Naive thymus-derived CD4-positive, alpha-beta T cell (primary cell): ENCODE results near the gene CX3CR1. TPM values are rescaled to one million over a fixed set of nuclear protein-coding genes. Genes with fewer than 3 reads are reported as not detected.

Experiments
- ATAC-seq: fragments of 150-1000 bp; cut with Tn5 transposase; 2 replicates; pipeline ENCODE4 v1.10.0; 2021; ENCODE audit warnings: mild to moderate bottlenecking, moderate library complexity
- CTCF ChIA-PET: fragments of 350-600 bp; sonication (Branson Sonifier 250); formaldehyde crosslinking; loops from one replicate; lab custom pipeline; 2021; ENCODE audit warnings: antibody characterized with exemption; lab: Charles Lee
- POLR2A ChIA-PET: fragments of 350-600 bp; sonication (Branson Sonifier 250); formaldehyde crosslinking; loops from one replicate; lab custom pipeline; 2021; ENCODE audit warnings: antibody characterized with exemption, inconsistent platforms; lab: Charles Lee
- DNase-seq, 9 donors: peaks; one replicate each; pipeline versions ENCODE4 v3.0.0 to v3.0.0-alpha.2; 2020 to 2022; ENCODE audit warnings: mixed read lengths in 1 of 9
- H3K27ac ChIP-seq: one replicate; pipeline ENCODE4 v1.7.0; 2013; ENCODE audit warnings: mild to moderate bottlenecking, low read depth, low read length, moderate library complexity
- H3K27me3 ChIP-seq, 2 donors: one replicate each; pipeline ENCODE4 v1.7.0; 2013; ENCODE audit warnings: low read length in 2 of 2, mild to moderate bottlenecking in 2 of 2, moderate library complexity in 2 of 2; ENCODE audit not compliant: control insufficient read depth in 2 of 2, insufficient read depth in 2 of 2
- H3K36me3 ChIP-seq, 3 experiments: 1 replicate in 2 of 3; 2 replicates in 1 of 3; pipeline ENCODE4 v1.7.0; 2013; ENCODE audit warnings: low read length in 3 of 3, mild to moderate bottlenecking in 3 of 3, moderate library complexity in 1 of 3; ENCODE audit not compliant: insufficient read depth in 3 of 3, control insufficient read depth in 2 of 3
- H3K4me1 ChIP-seq, 2 donors: one replicate each; pipeline ENCODE4 v1.7.0; 2013; ENCODE audit warnings: low read length in 2 of 2, mild to moderate bottlenecking in 2 of 2, moderate library complexity in 1 of 2; ENCODE audit not compliant: control insufficient read depth in 2 of 2, insufficient read depth in 2 of 2
- H3K4me3 ChIP-seq: 2 replicates; pipeline ENCODE4 v1.7.0; 2013; ENCODE audit warnings: mild to moderate bottlenecking, low read length
- H3K9me3 ChIP-seq, 3 experiments: 1 replicate in 2 of 3; 2 replicates in 1 of 3; pipeline ENCODE4 v1.7.0; 2013; ENCODE audit warnings: low read length in 3 of 3; ENCODE audit not compliant: control insufficient read depth in 2 of 3
- H3K27ac Mint-ChIP-seq, 9 donors: one replicate each; pipeline ENCODE4 v1.8.0; 2020 to 2022; ENCODE audit warnings: mixed read lengths in 9 of 9, mild to moderate bottlenecking in 8 of 9, moderate library complexity in 5 of 9, inconsistent platforms in 2 of 9
- H3K27me3 Mint-ChIP-seq, 5 donors: one replicate each; pipeline ENCODE4 v1.8.0; 2021 to 2022; ENCODE audit warnings: mixed read lengths in 5 of 5, mild to moderate bottlenecking in 1 of 5
- H3K36me3 Mint-ChIP-seq, 5 donors: one replicate each; pipeline ENCODE4 v1.8.0; 2020 to 2022; ENCODE audit warnings: mixed read lengths in 5 of 5, mild to moderate bottlenecking in 3 of 5, inconsistent platforms in 1 of 5
- H3K4me1 Mint-ChIP-seq, 7 donors: one replicate each; pipeline ENCODE4 v1.8.0; 2020 to 2022; ENCODE audit warnings: mixed read lengths in 7 of 7, mild to moderate bottlenecking in 3 of 7, inconsistent platforms in 1 of 7
- H3K4me3 Mint-ChIP-seq, 10 donors: one replicate each; pipeline ENCODE4 v1.8.0; 2020 to 2022; ENCODE audit warnings: mild to moderate bottlenecking in 10 of 10, mixed read lengths in 10 of 10, moderate library complexity in 6 of 10, inconsistent platforms in 2 of 10
- H3K9me3 Mint-ChIP-seq, 11 donors: one replicate each; pipeline ENCODE4 v1.8.0; 2020 to 2022; ENCODE audit warnings: mixed read lengths in 11 of 11, mild to moderate bottlenecking in 4 of 11, inconsistent platforms in 1 of 11, moderate library complexity in 1 of 11
- intact Hi-C, 2 donors: fragments of 100-400 bp; cut with micrococcal nuclease; formaldehyde crosslinking; loops; one replicate each; pipeline ENCODE4 v1.15.1; 2023
- polyA plus RNA-seq, 2 donors: library from polyadenylated mRNA; unstranded; fragments of 300-500 nt; fragmentation: Illumina TruSeq; gene quantifications; one replicate each; pipeline ENCODE4 v1.2.3, GENCODE V29; 2021
- total RNA-seq, 6 experiments: library from RNA in 5 of 6; stranded (reverse) in 5 of 6; gene quantifications; 1 replicate in 5 of 6; 2 replicates in 1 of 6; pipeline ENCODE4 v1.2.3 and lab custom pipeline; 2021 to 2026

CX3CR1 gene
- total and polyA plus RNA-seq, 7 experiments from 2014 or later: 0.54 to 66.6 (median 1.1) TPM

DNA sequence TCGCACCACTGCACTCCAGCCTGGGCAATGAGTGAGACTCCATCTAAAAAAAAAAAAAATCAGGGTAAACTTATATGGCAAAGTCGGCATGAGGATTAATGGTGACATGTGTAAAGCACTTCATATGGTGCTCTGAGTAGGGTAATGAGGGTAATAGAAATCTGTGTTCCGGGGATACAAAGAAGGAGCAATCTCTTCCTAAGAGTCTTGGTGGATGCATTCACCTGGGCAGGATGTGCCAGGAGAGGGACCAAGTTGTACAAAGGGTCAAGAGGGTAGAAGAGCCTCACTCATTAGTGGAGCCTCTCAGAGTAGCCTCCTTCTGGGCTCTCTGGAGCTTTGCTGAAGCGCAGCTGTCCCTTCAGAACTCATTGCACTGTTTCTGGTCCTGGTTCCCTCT, 9.3 kb upstream of the CX3CR1 start:
- Histone ChIP-seq H3K4me1 (peaks cover 0 to 5% of the 10 kb centered on the region in 2 donors), H3K36me3 (no peaks in the 10 kb centered on the region), H3K9me3 (no peaks in the 10 kb centered on the region), H3K4me3 (no peak overlapping the region), H3K27ac (no peak overlapping the region), H3K27me3 (no peaks in the 10 kb centered on the region)
- H3K27ac Mint-ChIP-seq: peak overlapping the region in 1 of 9 donors; percentile 40
- POLR2A ChIA-PET: no interaction called here
- DNase-seq (no peak), ATAC-seq (no peak)
- no peaks in the 10 kb centered on the region for H3K9me3 Mint-ChIP-seq
- peaks cover 7 to 63% (median 24%) of the 10 kb centered on the region in 7 donors for H3K4me1 Mint-ChIP-seq
- intact Hi-C loops: loop anchor here (2.0 to 5.0 kb wide), 3 partner anchors 28 to 792 kb away; partner anchors contain the start of gene EXOG (in 1 of the 2)
- H3K4me3 Mint-ChIP-seq: no peak overlapping the region
- CTCF ChIA-PET: interaction anchor here (0.7 to 8.3 kb wide), 20 partner anchors 12 to 768 kb away, joined by 3 to 191 read pairs (median 6); partner anchors contain the start of gene XIRP1
- H3K27me3 Mint-ChIP-seq: no peaks in the 10 kb centered on the region
- H3K36me3 Mint-ChIP-seq: no peaks in the 10 kb centered on the region

DNA sequence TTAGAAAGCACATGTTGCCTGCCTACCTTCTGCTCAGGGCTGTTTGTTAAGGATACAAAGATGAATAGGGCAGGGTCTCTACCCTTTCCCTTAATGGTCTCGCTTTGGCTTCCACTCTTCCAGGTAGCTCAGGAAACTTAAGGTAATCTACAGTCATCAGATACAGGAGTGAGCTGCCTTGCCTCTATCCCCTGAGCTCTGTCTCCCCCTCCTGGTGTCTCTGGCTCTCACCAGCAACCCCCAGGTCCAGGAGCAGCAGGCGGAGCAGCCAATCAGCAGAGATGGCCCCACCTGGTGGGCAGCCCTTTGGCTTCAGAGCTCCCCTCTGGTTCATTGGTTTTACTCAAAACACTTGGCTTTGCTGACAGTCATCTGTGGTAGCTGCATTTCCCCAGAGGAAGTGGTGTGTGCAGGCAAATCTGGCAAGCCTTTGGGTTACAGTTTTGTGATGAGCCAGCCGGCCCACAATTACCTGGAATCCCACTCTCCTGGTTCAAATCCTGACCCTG, 8.5 kb upstream of the CX3CR1 start:
- DNase-seq (peak; percentile 49 to 77 (median 71)), ATAC-seq (peak; percentile 97)
- Histone ChIP-seq H3K27ac (no peak overlapping the region), H3K4me1 (peaks cover 0 to 4% of the 10 kb centered on the region in 2 donors), H3K36me3 (no peaks in the 10 kb centered on the region), H3K9me3 (no peaks in the 10 kb centered on the region), H3K4me3 (no peak overlapping the region), H3K27me3 (no peaks in the 10 kb centered on the region)
- H3K4me3 Mint-ChIP-seq: peak overlapping the region in 1 of 10 donors; percentile 3
- H3K9me3 Mint-ChIP-seq: no peaks in the 10 kb centered on the region
- H3K36me3 Mint-ChIP-seq: no peaks in the 10 kb centered on the region
- intact Hi-C loops: loop anchor here (1.0 to 5.0 kb wide), 11 partner anchors 20 to 791 kb away; partner anchors contain the start of gene EXOG (in 1 of the 2)
- H3K27ac Mint-ChIP-seq: peak overlapping the region in 2 of 9 donors; percentile 7 to 66
- ChIA-PET POLR2A (interaction anchor here (0.9 to 1.6 kb wide), 2 partner anchors 99 to 161 kb away, joined by 4 to 12 read pairs; no protein-coding TSS in a partner anchor), CTCF (interaction anchor here (0.6 to 8.3 kb wide), 27 partner anchors 11 to 767 kb away, joined by 3 to 191 read pairs (median 5); partner anchors contain the start of gene XIRP1)
- no peaks in the 10 kb centered on the region for H3K27me3 Mint-ChIP-seq
- H3K4me1 Mint-ChIP-seq: peaks cover 7 to 62% (median 17%) of the 10 kb centered on the region in 7 donors

DNA sequence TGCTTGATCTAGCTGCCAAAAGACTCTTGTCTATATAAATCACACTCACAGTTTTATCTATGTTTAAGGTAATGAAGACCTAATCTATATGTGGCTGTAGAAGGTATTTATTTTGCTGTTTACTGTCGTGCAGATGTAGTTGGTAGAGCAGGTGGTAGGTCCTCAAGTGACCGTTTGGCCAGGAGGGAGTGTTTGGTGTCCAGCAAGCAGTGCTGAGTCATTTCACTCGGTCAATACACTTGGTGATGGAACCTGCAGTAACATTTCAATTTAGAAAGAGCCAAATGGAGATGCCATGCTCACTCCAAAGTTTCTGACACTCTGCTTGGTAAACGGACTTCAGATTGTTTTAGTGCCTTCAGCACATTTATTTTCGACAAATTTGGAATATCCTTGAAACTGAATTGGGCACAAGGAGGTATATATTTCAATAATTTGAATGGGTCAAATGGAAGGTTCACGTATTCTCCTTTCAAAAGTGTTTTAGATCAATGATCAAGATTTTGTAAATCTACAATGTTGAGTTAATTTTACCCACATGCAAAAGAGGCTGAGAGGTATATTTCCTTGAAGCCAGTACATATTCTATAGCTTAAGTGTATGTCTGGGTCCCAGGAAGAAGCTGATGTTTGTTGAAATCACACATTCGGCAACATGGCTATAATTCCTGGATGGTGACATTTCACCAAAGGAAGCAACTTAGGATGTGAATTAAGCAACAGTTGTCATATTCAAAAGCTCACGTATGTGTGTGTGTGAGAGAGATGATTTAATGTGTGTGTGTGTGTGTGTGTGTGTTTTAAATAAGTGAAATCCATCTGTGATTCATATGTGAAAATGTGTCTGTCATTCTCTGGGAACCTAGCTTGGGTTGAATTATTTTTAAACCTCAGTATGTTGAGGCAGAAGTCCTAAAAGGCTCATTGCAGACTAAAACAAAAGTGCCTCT, 7.7 kb upstream of the CX3CR1 start:
- POLR2A ChIA-PET: interaction anchor here (0.9 to 1.6 kb wide), 2 partner anchors 98 to 161 kb away, joined by 4 to 12 read pairs; no protein-coding TSS in a partner anchor
- DNase-seq (no peak), ATAC-seq (no peak)
- H3K9me3 ChIP-seq: no peaks in the 10 kb centered on the region
- intact Hi-C loops: loop anchor here (1.0 to 5.0 kb wide), 11 partner anchors 19 to 790 kb away; partner anchors contain the start of gene EXOG (in 1 of the 2)
- Mint-ChIP-seq H3K27me3 (no peaks in the 10 kb centered on the region), H3K4me3 (no peak overlapping the region), H3K4me1 (peaks cover 7 to 63% (median 17%) of the 10 kb centered on the region in 7 donors), H3K27ac (peak overlapping the region in 2 of 9 donors; percentile 39 to 66), H3K9me3 (no peaks in the 10 kb centered on the region), H3K36me3 (no peaks in the 10 kb centered on the region)
- peaks cover 0 to 4% of the 10 kb centered on the region in 2 donors for H3K4me1 ChIP-seq
- no peak overlapping the region for H3K27ac ChIP-seq
- no peaks in the 10 kb centered on the region for H3K27me3 ChIP-seq
- no peak overlapping the region for H3K4me3 ChIP-seq
- CTCF ChIA-PET: interaction anchor here (0.6 to 8.3 kb wide), 27 partner anchors 11 to 807 kb away, joined by 3 to 191 read pairs (median 5); partner anchors contain the start of gene XIRP1
- H3K36me3 ChIP-seq: no peaks in the 10 kb centered on the region

DNA sequence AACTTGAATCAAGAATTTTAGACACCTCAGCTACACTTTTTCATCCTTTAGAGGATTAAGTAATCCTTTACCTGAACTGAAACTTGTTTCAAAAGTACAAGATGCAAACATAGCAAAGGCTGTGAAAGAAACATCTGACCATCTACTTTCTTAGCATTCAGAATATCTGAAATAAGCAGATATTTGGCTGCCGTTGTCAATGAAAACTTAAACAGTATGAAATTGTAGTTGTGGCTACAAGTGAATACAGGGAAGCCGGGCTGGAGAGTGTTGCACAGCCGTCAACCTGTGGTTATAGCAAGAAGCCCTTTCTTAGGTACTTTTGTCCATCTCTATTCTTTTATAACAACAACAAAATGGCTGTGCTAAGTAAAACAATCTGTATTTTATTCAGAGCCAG, 6.9 kb upstream of the CX3CR1 start:
- ChIA-PET CTCF (interaction anchor here (0.7 to 8.3 kb wide), 8 partner anchors 95 to 806 kb away, joined by 3 to 191 read pairs (median 6); partner anchors contain the start of gene XIRP1), POLR2A (no interaction called here)
- peak overlapping the region in 1 of 9 donors; percentile 39 for H3K27ac Mint-ChIP-seq
- H3K36me3 ChIP-seq: no peaks in the 10 kb centered on the region
- H3K27ac ChIP-seq: no peak overlapping the region
- no peaks in the 10 kb centered on the region for H3K36me3 Mint-ChIP-seq
- H3K27me3 Mint-ChIP-seq: no peaks in the 10 kb centered on the region
- H3K4me3 Mint-ChIP-seq: no peak overlapping the region
- no peaks in the 10 kb centered on the region for H3K9me3 ChIP-seq
- H3K9me3 Mint-ChIP-seq: no peaks in the 10 kb centered on the region
- DNase-seq (no peak), ATAC-seq (no peak)
- H3K27me3 ChIP-seq: no peaks in the 10 kb centered on the region
- H3K4me1 Mint-ChIP-seq: peaks cover 6 to 63% (median 16%) of the 10 kb centered on the region in 7 donors
- H3K4me1 ChIP-seq: peaks cover 0 to under 1% of the 10 kb centered on the region in 2 donors
- H3K4me3 ChIP-seq: no peak overlapping the region
- intact Hi-C loops: loop anchor here in 1 of 2 donors (5.0 kb wide), 1 partner anchor 789 kb away; the partner anchor contains the start of gene EXOG

DNA sequence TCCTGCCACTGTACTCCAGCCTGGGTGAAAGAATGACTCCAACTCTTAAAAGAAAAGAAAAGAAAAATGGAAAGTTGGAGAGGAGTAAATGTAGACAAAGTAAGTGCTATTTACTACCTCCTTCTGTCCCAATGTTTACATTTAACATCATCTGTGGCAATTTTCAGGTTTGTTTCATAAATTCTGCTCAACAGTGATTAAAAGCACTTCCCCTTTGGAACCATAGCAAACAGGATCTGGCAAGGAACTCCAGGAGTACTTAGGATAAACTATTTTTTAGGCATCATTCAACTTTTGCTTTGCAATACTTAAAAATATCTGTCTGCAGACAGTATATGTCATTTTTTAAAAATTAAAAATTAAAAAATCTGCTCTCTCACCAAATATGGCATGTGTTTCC, 5.5 kb upstream of the CX3CR1 start:
- peaks cover 0 to 9% of the 10 kb centered on the region in 2 donors for H3K4me1 ChIP-seq
- no peak overlapping the region for H3K27ac ChIP-seq
- no peaks in the 10 kb centered on the region for H3K27me3 ChIP-seq
- peaks cover 6 to 61% (median 12%) of the 10 kb centered on the region in 7 donors for H3K4me1 Mint-ChIP-seq
- ATAC-seq (no peak), DNase-seq (no peak)
- no peaks in the 10 kb centered on the region for H3K9me3 ChIP-seq
- H3K36me3 ChIP-seq: no peaks in the 10 kb centered on the region
- intact Hi-C loops: loop anchor here in 1 of 2 donors (5.0 kb wide), 1 partner anchor 788 kb away; the partner anchor contains the start of gene EXOG
- ChIA-PET CTCF (interaction anchor here (1.2 to 8.3 kb wide), 3 partner anchors 94 to 179 kb away, joined by 3 to 191 read pairs (median 45); partner anchors contain the start of gene XIRP1), POLR2A (no interaction called here)
- H3K4me3 ChIP-seq: no peak overlapping the region
- H3K9me3 Mint-ChIP-seq: no peaks in the 10 kb centered on the region
- H3K27ac Mint-ChIP-seq: no peak overlapping the region
- H3K36me3 Mint-ChIP-seq: no peaks in the 10 kb centered on the region
- H3K27me3 Mint-ChIP-seq: no peaks in the 10 kb centered on the region
- H3K4me3 Mint-ChIP-seq: no peak overlapping the region

DNA sequence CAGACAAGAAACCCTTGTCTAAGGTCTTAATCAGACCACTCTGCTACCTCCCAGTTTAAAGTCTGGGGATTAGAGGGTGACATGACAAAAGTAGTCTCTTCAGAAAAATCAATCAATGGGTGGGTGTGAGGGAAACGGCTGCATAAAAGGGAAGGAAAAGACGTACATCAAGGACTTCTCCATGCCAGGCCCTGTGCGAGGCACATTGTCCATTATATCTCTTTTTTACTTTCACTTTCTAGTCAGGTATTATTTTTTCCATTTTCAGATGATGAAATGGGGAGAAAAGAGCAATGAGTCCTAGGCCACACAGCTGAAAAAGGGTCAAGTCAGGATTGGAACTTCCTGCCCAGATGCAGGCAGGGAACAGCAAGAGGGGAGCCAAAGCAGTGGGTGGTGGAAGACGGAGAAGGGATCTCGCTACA, 4.6 kb upstream of the CX3CR1 start:
- peaks cover 0 to 9% of the 10 kb centered on the region in 2 donors for H3K4me1 ChIP-seq
- H3K9me3 ChIP-seq: no peaks in the 10 kb centered on the region
- Mint-ChIP-seq H3K27ac (peak overlapping the region in 6 of 9 donors; percentile 4 to 77 (median 46)), H3K4me1 (peaks cover 6 to 62% (median 12%) of the 10 kb centered on the region in 7 donors), H3K27me3 (peaks cover 0 to 4% (median 0%) of the 10 kb centered on the region in 5 donors), H3K4me3 (peak overlapping the region in 3 of 10 donors; percentile 8 to 63 (median 15)), H3K36me3 (no peaks in the 10 kb centered on the region), H3K9me3 (no peaks in the 10 kb centered on the region)
- ChIA-PET POLR2A (no interaction called here), CTCF (no interaction called here)
- H3K27me3 ChIP-seq: no peaks in the 10 kb centered on the region
- no peak overlapping the region for H3K4me3 ChIP-seq
- ATAC-seq (no peak), DNase-seq (no peak)
- intact Hi-C loops: no loop called here
- H3K36me3 ChIP-seq: no peaks in the 10 kb centered on the region
- H3K27ac ChIP-seq: no peak overlapping the region
